Jurkat, Clone E6-1 (cell line): Measurements from ENCODE around the gene NEDD4.
A peak's percentile ranks its signal among the peaks of the same experiment; 100 is the strongest.
"Not testable (repeated sequence)": the region's sequence is repeated elsewhere in the genome, so short reads cannot be mapped to it uniquely, and the experiment has no call there.

Experiments
- DNase-seq: peaks from one replicate; pipeline ENCODE4 v3.0.0-alpha.2; 2011; ENCODE audit warnings: low read depth, low spot score
- H3K4me3 ChIP-seq: 2 replicates; pipeline ENCODE4 v1.5.1; 2011; ENCODE audit warnings: mild to moderate bottlenecking, low read length, control low read depth, moderate library complexity

Gene NEDD4

DNA sequence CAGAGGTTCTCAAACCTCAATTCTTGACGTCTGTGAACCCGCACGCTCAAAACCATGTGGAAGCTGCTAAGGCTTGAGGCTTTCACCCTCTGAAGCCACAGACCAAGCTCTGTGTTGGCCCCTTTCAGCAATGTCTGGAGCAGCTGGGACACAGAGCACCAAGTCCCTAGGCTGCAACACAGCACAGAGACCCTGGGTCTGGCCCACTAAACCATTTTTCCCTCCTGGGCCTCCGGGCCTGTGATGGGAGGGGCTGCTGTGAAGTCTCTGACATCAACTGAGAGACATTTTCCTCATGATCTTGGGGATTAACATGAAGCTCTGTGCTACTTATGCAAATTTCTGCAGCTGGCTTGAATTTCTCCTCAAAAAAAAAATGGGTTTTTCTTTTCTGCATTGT is 21.3 kb upstream of the NEDD4 start:
- no peak overlapping the region for H3K4me3 ChIP-seq
- DNase-seq = no peak

GRCh38 chr15:56007053-56007452 is 13.6 kb upstream of the NEDD4 start:
- DNase-seq, H3K4me3 ChIP-seq: not testable (repeated sequence)

DNA sequence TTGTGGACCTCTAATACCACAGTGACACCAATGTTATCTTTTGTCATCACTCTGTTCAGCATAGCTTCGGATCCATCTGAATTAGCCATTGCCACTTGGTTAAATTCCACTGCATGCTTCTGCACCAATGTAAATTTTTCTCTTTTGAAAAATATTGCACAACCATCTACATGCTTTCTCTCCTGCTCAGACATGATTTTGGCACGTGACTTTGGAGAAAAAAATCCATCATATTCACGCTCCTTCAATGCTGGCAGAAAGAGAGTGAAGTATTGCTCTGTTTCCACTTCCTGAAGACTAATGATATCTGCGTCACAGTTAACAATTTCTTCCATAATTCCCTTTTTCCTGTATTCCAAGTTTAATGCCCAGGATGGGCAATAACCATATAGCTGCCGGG is 13.0 kb upstream of the NEDD4 start:
- not testable (repeated sequence) for DNase-seq, H3K4me3 ChIP-seq

DNA sequence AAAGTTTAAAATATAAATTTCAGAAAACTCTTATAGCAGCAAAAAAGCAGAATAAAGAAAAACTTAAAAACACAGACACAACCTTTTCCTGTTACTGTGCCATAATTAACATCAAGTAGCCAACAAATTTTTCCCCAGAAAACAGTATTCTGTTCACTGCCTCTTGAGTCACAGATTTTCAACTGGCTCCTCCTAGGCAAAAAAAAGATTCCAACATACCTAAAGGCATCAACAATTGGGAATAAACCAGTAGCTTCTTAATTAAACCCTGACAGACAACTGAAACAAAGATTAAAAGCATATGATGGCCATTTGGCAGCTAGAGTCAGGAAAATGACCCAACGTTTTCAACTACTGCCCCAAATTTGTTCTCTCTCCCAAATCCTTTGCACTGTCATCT is 10.9 kb upstream of the NEDD4 start:
- H3K4me3 ChIP-seq = not testable (repeated sequence)

DNA sequence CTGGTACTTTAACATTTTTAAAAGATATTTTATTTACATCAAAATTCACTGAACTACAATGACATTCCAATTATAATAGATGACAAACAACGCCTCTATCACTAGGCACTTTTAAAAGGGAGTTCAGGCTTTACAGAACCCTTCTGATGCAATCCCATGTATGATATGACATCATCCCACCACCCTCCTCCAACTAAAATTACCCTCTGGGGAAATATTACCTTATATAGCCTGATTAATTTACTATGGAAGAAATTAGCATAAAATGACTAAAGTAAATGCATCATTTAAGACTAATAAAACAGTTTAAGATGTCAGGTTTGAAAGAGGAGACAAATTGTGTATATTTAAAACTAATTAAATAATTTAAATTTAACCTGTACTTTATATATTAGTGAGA is 10.4 kb upstream of the NEDD4 start:
- not testable (repeated sequence) for H3K4me3 ChIP-seq, DNase-seq

More for the DNA sequence above, 10.9 kb upstream of the NEDD4 start:
- not testable (repeated sequence) for DNase-seq

DNA sequence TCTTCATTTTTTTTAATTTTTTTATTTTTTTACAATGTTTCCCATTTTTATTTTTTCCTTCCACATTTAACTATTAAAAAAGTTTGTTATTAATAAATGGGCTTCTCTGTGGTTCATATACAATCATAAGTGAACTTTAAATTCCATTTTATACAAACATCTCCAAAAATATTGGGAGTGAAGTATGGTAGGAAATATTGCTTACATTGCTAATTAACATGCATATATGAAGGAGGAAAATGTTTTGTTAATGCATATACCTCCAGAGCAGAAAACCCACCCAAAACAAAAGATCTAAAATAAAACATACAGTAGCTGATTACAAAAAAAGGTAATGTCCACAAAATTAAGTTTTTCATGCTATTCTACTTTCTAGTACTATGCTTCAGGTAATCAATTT is 9.9 kb upstream of the NEDD4 start:
- not testable (repeated sequence) for DNase-seq, H3K4me3 ChIP-seq

GRCh38 chr15:56001471-56002078 is 8.2 kb upstream of the NEDD4 start:
- DNase-seq = no peak
- H3K4me3 ChIP-seq = no peak overlapping the region

- no peak for DNase-seq
These were observed 6.2 kb upstream of the NEDD4 start for GRCh38 chr15:55999658-56000057.

DNA sequence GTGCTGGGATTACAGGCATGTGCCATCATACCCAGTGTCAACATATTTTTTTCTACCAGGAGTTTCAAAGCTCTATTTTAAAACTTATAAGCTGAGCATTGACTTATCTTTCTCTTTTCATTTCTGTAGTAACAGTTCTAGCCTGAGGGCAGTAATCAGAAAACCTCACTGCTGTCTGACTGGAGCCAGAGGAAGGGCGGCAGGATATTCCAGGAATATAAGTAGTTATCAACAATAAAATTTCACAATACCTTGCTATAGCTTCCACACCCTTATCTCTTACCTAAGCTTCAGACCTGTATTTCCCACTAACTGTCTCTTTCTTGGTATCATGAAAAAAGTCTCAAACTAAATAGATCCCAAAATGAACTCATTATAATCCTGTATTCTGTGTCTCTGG is 5.1 kb upstream of the NEDD4 start:
- no peak for DNase-seq
- H3K4me3 ChIP-seq = no peak overlapping the region

More at GRCh38 chr15:55999658-56000057, 6.2 kb upstream of the NEDD4 start:
- H3K4me3 ChIP-seq = no peak overlapping the region

DNA sequence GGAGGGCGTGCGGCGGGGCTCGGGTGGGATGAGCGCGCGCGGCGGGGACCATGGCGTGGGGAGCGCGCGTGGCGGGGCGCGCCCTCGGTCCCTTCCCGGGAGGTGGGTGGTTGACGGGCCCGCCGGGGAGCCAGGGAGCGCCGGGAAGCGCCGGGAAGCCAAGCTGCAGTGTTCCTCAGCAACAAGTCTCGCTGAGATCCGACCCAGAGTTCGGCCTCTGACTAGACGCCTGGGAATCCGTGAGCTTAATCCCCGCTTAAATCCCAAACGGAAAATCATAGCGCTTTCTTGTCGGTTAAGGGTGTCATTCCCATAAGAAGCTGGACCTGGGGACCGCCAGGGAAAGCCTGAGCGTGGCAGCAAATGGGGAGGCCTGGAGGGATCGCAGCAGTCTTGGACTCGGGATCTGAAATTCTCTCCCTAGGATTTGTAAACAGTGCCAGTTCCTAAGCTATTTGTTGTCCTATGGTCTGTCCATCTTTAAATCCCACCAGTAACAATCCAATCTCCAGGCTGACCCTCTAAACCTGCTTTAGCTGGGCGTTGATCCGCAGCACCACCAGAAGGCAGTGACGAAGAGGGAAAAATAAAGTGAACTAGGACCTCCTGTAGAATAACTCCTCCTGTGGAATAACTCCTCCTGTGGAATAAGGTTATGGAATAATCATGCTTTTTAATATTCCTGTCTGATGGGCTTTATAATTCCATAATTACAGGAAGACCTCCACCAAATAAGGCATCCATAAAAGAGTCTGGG is 570 bp upstream of the NEDD4 start:
- no peak for DNase-seq

DNA sequence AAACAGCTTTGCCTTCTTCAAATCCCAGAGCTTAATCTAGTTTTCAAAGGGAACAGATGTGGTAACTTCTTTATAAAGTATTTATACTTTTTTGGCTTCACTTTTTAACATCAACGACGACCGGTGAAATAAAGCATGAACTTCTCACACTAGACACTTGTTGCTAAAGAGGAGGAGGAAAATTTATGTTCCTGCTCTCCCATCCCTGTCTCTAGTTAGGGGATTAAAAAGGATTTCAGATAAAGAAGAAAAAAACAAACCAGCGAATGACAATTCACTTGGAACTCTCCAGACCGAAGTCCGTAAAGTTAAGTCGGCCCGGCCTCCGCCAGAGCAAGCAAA is 672 bp downstream of the NEDD4 start:
- peak overlapping the region; percentile 72 for H3K4me3 ChIP-seq
- DNase-seq = no peak

More for the DNA sequence above, 570 bp upstream of the NEDD4 start:
- peak overlapping the region; percentile 72 for H3K4me3 ChIP-seq

DNA sequence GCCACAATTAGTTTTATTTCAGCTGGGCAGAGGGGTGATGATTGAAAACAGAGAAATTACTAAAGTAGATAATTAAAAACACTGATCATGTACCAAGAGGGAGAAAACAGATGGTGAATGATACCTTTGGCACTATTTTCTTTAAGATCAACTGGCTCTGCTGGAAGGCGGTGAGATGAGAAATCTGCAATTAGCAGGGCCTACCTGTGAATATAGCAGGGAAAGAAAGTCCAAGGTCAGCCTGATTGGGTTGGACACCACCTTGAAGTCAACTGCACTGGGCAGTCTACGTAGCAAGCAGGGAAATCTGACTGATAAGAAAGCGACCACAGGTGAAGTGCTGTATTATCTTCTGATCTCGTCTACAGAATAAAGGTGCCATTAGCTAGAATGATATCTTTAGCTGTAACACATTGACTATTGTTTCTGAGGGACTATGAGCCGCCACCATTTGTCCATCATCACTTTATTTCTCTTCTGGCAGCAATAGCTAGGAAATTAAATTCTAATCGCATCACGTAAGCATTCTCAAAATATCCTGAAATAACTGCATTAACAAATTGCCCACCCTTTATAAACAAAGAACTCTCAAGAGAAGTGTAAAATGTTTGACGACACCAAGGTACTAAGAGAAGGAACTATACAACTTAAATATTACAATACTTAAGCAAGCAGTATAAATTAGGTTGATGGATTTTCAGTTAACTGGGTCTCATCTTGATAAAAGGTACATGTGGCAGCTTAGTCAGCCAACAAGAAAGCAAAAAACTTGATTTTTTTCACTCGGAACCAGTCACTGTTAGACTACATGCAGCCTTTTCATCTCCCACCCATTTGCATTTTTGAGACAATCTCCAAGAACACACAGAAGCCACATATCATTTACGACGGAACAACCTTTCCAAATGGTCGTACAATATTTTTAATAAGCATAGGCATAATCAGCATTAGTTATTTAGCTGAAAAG is 1.3 kb downstream of the NEDD4 start:
- no peak for DNase-seq

GRCh38 chr15:55990998-55991397 is 2.4 kb downstream of the NEDD4 start:
- no peak overlapping the region for H3K4me3 ChIP-seq
- peak; percentile 14 for DNase-seq

More for the DNA sequence above, 1.3 kb downstream of the NEDD4 start:
- H3K4me3 ChIP-seq = peak overlapping the region; percentile 72

GRCh38 chr15:55990516-55990915 is 2.9 kb downstream of the NEDD4 start:
- no peak for DNase-seq
- H3K4me3 ChIP-seq = no peak overlapping the region

- no peak overlapping the region for H3K4me3 ChIP-seq
- no peak for DNase-seq
These were observed 4.0 kb downstream of the NEDD4 start for GRCh38 chr15:55989383-55989782.

- H3K4me3 ChIP-seq = no peak overlapping the region
- DNase-seq = no peak
These were observed 11.7 kb downstream of the NEDD4 start for GRCh38 chr15:55981582-55982249.

GRCh38 chr15:55980511-55980910 is 12.9 kb downstream of the NEDD4 start:
- no peak for DNase-seq

GRCh38 chr15:55977231-55977630 is 16.2 kb downstream of the NEDD4 start:
- DNase-seq = no peak
- H3K4me3 ChIP-seq = no peak overlapping the region

More at GRCh38 chr15:55980511-55980910, 12.9 kb downstream of the NEDD4 start:
- H3K4me3 ChIP-seq = no peak overlapping the region

DNA sequence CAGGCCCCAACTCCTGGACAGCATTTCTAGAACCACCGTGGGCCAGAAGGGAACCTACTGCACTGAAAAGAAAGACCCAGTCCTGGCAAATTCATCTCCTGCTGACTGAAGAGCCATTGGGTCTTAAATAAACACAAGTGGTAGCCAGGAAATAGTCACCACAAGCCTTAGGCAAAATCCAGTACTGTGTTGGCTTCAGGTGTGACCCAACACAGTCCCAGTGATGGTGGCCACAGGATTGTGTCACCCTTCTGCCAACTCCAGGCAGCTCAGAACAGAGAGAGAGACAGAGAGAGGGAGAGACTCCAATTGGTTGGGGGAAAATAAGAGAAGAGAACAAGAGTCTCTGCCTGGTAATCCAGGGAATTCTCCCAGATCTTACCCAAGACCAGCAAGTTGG is 23.1 kb downstream of the NEDD4 start:
- no peak for DNase-seq
- H3K4me3 ChIP-seq = no peak overlapping the region
